ENCODE results near the gene KIRREL3.

Gene KIRREL3

DNA sequence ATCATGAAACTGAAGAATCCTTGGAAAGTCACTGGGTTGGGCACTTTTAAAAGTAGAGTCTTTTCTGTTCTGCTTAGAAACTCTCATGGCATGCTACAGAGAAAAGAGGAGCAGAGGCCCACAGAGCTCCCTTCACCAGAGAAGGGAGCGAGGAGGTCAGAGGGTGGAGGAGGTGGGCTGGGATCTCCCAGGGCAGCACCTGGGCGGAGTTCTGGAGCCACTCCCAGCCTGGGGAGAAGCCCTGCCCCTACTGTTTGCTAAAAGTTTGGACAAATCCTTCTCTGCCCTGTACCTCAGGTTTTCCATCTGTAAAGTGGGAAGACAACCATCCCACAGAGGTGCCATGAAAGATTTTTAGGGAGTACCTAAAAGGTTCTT lies 299.1 kb downstream of the KIRREL3 start:
- DNase-seq (ENCODE audit: low read depth), result no peak
- no peak overlapping the region for H3K4me3 ChIP-seq (ENCODE audit: control insufficient read depth, low read depth, low read length)
- TF ChIP-seq, protein P1, sequence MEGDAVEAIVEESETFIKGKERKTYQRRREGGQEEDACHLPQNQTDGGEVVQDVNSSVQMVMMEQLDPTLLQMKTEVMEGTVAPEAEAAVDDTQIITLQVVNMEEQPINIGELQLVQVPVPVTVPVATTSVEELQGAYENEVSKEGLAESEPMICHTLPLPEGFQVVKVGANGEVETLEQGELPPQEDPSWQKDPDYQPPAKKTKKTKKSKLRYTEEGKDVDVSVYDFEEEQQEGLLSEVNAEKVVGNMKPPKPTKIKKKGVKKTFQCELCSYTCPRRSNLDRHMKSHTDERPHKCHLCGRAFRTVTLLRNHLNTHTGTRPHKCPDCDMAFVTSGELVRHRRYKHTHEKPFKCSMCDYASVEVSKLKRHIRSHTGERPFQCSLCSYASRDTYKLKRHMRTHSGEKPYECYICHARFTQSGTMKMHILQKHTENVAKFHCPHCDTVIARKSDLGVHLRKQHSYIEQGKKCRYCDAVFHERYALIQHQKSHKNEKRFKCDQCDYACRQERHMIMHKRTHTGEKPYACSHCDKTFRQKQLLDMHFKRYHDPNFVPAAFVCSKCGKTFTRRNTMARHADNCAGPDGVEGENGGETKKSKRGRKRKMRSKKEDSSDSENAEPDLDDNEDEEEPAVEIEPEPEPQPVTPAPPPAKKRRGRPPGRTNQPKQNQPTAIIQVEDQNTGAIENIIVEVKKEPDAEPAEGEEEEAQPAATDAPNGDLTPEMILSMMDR (conservative IDR thresholded peaks at IDR 0.05; ENCODE audit: control insufficient read depth, insufficient read depth, low read depth, low read length), result no peak

DNA sequence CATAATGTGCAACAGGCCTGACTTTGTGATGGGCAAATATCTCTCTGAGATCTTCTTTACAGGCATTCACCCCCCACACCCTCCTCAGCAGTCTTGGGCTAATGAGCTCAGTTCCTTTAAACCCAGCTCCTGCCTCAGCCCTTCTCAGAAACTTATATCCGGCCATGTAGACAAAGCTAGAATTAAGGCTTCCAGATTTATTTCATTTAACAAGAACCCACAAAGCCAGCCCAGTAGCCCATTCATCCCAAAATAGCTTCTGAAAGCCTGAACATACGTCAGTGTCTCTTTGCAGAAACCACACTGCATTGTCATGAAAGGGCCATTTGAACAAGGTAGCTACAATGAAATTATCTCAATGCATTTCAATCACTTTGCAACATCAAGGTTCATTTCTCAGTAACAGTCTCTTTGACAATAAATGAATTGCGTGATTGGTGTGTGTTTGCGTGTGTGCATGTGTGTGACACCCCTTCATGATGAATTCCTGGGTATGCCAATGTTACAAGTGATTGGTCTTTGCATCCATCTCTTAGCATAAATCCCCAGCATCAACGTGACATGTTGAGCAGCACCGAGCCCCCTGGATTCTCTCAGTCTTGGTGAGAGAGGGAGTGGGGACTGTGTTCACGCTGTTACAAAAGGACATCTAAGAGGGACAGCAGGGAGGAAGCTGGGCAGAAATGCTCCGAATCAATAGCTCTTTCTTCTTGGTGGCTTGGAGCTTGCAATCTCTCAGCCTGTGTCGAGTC lies 299.6 kb downstream of the KIRREL3 start:
- no peak for DNase-seq (ENCODE audit: low read depth)
- TF ChIP-seq, protein P1 (conservative IDR thresholded peaks at IDR 0.05; ENCODE audit: control insufficient read depth, insufficient read depth, low read depth, low read length), result no peak
- H3K4me3 ChIP-seq (ENCODE audit: control insufficient read depth, low read depth, low read length), result no peak overlapping the region

DNA sequence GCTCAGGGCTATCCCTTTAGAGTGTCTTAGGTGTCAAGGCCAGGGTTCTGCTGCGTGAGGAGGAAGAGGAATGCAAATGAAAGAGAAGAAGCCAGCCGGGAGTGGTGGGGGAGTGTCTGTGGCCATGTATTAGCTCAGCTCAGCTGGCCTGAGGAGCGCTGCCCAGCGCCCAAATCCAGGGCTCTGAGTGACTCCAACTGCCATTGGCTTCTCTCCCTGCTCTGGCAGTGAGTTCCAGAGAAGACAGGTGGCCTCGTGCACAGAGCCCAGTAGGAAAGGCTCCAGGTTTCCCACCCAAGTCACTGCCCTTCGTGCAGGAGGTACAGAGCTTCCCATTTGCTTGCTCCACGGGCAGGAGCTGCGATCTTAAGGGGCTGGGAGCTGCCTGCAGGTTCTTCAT lies 302.0 kb downstream of the KIRREL3 start:
- TF ChIP-seq, protein P1 (conservative IDR thresholded peaks at IDR 0.05; ENCODE audit: control insufficient read depth, insufficient read depth, low read depth, low read length), result no peak
- no peak for DNase-seq (ENCODE audit: low read depth)
- no peak overlapping the region for H3K4me3 ChIP-seq (ENCODE audit: control insufficient read depth, low read depth, low read length)

DNA sequence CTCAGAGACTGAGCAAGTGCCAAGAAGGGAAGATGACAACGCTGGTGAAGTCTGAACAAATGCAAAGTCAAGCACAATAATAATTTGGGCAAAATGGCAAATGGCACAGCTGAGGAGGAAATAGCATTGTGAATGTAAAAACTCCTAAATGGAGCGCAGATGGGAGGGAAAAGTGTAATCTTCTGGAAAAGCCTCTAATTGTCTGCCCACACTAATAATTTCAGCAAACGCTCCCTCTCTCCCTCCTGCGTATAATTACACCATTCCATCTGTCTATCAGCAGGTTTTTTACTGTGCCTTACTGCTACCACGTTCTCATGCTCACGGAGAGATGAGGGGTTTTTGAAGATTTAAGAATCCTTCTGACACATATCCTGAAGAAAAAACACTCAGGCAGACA lies 302.6 kb downstream of the KIRREL3 start:
- TF ChIP-seq, protein P1 (conservative IDR thresholded peaks at IDR 0.05; ENCODE audit: control insufficient read depth, insufficient read depth, low read depth, low read length), result no peak
- no peak overlapping the region for H3K4me3 ChIP-seq (ENCODE audit: control insufficient read depth, low read depth, low read length)
- DNase-seq (ENCODE audit: low read depth), result no peak

DNA sequence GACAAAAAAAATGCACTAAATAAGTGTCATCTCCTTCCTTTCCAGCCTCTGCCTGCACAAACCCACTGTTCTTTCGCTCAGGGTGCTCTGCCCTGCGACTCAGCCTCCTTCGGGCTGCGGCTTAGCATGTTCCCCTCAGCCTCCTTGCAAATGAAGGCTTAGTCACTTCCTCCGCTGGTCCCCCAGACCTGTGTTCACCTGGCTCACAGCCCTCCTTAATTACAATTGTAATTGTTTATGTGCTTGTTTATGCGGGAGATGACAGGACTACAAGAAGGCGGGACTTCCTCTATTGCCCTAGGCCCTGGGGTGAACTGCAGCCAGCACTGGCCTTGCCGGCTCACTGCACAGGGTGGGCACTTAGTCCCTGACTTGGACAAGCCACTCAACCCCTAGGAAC lies 303.6 kb downstream of the KIRREL3 start:
- TF ChIP-seq, protein P1 (conservative IDR thresholded peaks at IDR 0.05; ENCODE audit: control insufficient read depth, insufficient read depth, low read depth, low read length), result no peak
- DNase-seq (ENCODE audit: low read depth), result no peak
- H3K4me3 ChIP-seq (ENCODE audit: control insufficient read depth, low read depth, low read length), result no peak overlapping the region

DNA sequence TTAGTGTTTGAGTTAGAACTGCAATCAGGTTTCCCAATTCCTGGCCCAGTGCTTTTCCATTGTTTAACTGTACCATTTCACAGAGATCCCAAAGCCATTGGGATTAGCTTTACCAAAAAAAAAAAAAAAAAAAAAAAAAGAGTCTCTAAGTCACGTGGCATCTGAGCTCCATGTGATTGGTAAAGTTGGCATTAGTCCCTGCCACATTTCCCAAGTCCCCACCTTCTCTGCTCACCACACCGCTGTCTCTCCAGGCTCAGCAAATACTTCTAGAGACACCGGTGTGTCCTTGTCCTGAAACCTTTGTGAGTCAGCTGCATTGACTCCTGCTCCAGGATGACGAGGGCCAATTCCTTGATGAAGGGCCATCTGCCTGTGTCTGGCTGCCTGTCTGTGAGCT lies 305.3 kb downstream of the KIRREL3 start:
- no peak for DNase-seq (ENCODE audit: low read depth)
- TF ChIP-seq, protein P1 (conservative IDR thresholded peaks at IDR 0.05; ENCODE audit: control insufficient read depth, insufficient read depth, low read depth, low read length), result no peak
- H3K4me3 ChIP-seq (ENCODE audit: control insufficient read depth, low read depth, low read length), result no peak overlapping the region
